ENCODE measurements around the gene CCR8.

Gene CCR8

DNA sequence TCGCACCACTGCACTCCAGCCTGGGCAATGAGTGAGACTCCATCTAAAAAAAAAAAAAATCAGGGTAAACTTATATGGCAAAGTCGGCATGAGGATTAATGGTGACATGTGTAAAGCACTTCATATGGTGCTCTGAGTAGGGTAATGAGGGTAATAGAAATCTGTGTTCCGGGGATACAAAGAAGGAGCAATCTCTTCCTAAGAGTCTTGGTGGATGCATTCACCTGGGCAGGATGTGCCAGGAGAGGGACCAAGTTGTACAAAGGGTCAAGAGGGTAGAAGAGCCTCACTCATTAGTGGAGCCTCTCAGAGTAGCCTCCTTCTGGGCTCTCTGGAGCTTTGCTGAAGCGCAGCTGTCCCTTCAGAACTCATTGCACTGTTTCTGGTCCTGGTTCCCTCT lies 40.4 kb upstream of the CCR8 start:
- 82 to 95% methylated on average over 3 to 4 of the region's 4 CpGs for WGBS, 2 experiments (ENCODE audit: insufficient coverage in 2 of 2)

DNA sequence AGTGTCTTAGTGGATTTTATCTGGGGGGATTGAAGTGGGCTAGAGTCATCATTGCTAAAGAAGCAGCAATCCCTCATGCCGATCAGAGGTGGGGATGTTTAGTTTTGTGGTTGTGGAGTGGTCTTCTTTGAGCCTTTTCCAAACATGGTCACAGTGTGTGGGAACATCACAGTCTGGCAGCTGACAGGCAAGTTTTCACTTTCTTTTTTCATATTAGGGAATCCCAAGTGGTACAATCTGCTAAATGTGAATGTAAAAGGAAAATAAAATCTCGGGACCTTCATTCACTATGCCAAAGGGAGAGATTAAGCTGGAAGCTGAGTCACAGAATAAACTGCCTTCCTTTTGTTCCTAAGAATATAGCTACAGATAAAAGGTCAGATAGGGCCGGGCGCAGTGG lies 39.3 kb upstream of the CCR8 start:
- no peaks in the 10 kb centered on the region for H3K36me3 ChIP-seq (ENCODE audit: control insufficient read depth, insufficient read depth, low read length)
- H3K4me1 ChIP-seq (ENCODE audit: control insufficient read depth, insufficient read depth, low read length, poor library complexity, severe bottlenecking) = peaks cover 8% of the 10 kb centered on the region
- no peak overlapping the region for H3K27ac ChIP-seq (ENCODE audit: low read depth, low read length, severe bottlenecking)
- no peak overlapping the region for H3K4me3 ChIP-seq (ENCODE audit: extremely low read depth, insufficient read depth, low read length, poor library complexity, severe bottlenecking)
- H3K9me3 ChIP-seq (ENCODE audit: control insufficient read depth, low read length) = no peaks in the 10 kb centered on the region
- WGBS, 2 experiments (ENCODE audit: insufficient coverage in 2 of 2) = 92 to 100% methylated on average over 2 of the region's 4 CpGs

More for the DNA sequence above, 40.4 kb upstream of the CCR8 start:
- Histone ChIP-seq H3K9me3 (ENCODE audit: control insufficient read depth, low read length) (no peaks in the 10 kb centered on the region), H3K36me3 (ENCODE audit: control insufficient read depth, insufficient read depth, low read length) (no peaks in the 10 kb centered on the region), H3K4me3 (ENCODE audit: extremely low read depth, insufficient read depth, low read length, poor library complexity, severe bottlenecking) (no peak overlapping the region), H3K4me1 (ENCODE audit: control insufficient read depth, insufficient read depth, low read length, poor library complexity, severe bottlenecking) (peaks cover 8% of the 10 kb centered on the region), H3K27ac (ENCODE audit: low read depth, low read length, severe bottlenecking) (no peak overlapping the region)

DNA sequence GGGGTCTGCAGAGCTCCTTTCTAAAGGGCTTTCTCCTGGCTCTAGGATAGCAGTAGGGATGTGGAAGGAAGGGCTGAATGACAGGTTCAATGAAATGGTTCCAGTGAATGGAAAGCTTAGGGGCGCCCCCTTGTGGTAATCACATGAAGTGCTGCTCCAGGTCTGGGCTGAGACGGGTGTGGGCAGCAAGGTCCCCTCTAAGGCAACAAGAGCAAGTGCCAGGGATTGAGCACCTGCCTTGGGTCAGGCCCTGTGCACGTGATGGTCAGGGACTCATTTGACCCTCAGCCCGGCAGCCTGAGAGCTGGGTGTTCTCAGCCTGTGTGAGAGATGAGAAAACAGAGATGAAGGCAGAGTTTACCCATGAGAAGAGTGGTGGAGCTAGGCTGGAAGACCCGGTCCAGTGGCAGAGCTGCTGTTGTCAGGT lies 37.6 kb upstream of the CCR8 start:
- no peak overlapping the region for H3K27ac ChIP-seq (ENCODE audit: low read depth, low read length, severe bottlenecking)
- 26 to 33% methylated on average over 5 of the region's 5 CpGs for WGBS, 2 experiments (ENCODE audit: insufficient coverage in 2 of 2)
- peaks cover 8% of the 10 kb centered on the region for H3K4me1 ChIP-seq (ENCODE audit: control insufficient read depth, insufficient read depth, low read length, poor library complexity, severe bottlenecking)
- no peaks in the 10 kb centered on the region for H3K9me3 ChIP-seq (ENCODE audit: control insufficient read depth, low read length)
- H3K4me3 ChIP-seq (ENCODE audit: extremely low read depth, insufficient read depth, low read length, poor library complexity, severe bottlenecking) = no peak overlapping the region
- no peaks in the 10 kb centered on the region for H3K36me3 ChIP-seq (ENCODE audit: control insufficient read depth, insufficient read depth, low read length)

DNA sequence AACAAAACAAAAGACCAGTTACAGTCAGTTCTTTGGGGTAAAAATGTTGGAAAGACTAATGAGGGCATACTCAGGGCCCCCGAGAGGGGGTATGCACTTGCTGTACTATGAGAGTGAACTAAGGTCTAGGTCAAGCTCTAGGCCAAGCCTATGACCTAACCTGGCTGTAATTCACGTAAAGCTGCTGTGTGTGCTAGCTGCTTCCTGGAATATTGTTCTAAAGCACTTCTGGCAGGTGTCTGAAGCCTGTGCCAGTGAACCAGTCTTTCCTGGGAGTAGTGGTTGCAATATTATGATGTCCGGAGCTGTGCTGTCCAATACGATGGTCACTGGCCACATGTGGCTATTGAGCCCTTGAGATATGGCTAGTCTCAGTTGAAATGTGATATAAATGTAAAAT lies 36.5 kb upstream of the CCR8 start:
- H3K4me1 ChIP-seq (ENCODE audit: control insufficient read depth, insufficient read depth, low read length, poor library complexity, severe bottlenecking) = peaks cover 8% of the 10 kb centered on the region

DNA sequence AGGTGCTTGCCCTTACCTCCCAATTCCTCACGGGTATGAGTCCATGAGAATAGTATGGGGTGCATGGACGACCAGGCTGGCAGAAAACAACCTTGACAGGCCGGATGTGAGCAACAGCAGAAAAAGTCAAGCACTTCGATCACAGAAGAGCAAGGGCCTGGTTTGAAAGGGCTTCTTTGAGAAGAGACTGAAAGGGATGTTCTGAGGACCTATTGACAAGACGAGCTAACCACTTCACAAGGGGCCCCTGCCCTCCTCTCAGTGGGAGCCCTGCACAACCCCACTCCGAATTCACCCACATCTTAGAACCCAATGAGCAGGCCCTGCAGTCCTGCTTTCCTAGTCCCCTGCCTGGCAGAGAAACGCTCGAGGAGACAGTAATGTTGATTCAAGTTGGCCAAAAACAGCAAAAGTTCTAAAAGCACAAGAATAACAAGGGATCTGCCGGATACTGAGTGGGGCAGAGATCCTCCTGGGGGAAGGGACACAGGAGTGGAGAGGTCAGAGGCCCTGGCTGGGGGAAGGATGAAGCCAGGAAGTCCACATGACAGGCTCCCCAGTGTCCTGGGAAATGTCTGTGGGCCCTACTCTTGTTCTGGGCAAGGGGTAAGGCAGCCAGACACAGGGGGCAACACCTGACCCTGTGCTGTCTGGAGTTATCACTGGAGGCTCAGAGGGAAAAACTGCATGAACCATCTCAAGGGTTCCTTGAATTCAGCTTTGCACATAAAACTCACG lies 34.9 kb upstream of the CCR8 start:
- no peak overlapping the region for H3K4me3 ChIP-seq (ENCODE audit: extremely low read depth, insufficient read depth, low read length, poor library complexity, severe bottlenecking)
- 79 to 81% methylated on average over 8 to 9 of the region's 10 CpGs for WGBS, 2 experiments (ENCODE audit: insufficient coverage in 2 of 2)
- H3K9me3 ChIP-seq (ENCODE audit: control insufficient read depth, low read length) = no peaks in the 10 kb centered on the region
- no peak overlapping the region for H3K27ac ChIP-seq (ENCODE audit: low read depth, low read length, severe bottlenecking)
- H3K36me3 ChIP-seq (ENCODE audit: control insufficient read depth, insufficient read depth, low read length) = no peaks in the 10 kb centered on the region
- H3K4me1 ChIP-seq (ENCODE audit: control insufficient read depth, insufficient read depth, low read length, poor library complexity, severe bottlenecking) = peaks cover 5% of the 10 kb centered on the region

More for the DNA sequence above, 36.5 kb upstream of the CCR8 start:
- 82 to 89% methylated on average over 2 of the region's 4 CpGs for WGBS, 2 experiments (ENCODE audit: insufficient coverage in 2 of 2)
- no peak overlapping the region for H3K4me3 ChIP-seq (ENCODE audit: extremely low read depth, insufficient read depth, low read length, poor library complexity, severe bottlenecking)
- H3K27ac ChIP-seq (ENCODE audit: low read depth, low read length, severe bottlenecking) = no peak overlapping the region
- H3K9me3 ChIP-seq (ENCODE audit: control insufficient read depth, low read length) = no peaks in the 10 kb centered on the region
- no peaks in the 10 kb centered on the region for H3K36me3 ChIP-seq (ENCODE audit: control insufficient read depth, insufficient read depth, low read length)

DNA sequence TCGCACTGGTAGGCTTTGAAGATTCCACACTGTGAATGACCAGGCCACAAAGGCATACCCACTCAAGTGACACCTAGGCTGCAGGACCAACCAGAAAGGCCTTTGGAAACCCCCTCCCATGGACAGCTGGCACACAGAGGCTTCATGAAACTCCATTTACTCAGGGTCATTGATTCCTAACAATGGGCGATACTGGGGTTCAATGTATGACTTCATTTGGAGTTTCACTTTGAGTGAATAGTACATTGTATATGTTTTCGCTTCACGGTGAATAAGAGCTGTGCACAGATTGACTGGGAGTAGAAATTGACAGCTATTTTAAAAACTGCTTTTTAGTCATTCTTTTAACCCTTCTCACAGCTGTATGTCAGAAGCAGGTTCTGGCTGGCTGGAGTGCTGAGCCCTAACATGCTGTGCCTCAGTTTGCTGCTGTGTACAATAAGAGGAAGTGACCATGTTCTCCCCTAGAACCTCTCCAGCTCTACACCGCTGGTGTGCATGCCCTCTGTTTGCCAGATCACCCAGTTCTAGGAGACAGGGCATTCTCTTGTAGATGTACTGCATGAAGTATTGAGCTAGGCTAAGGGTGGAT lies 34.2 kb upstream of the CCR8 start:
- no peak overlapping the region for H3K27ac ChIP-seq (ENCODE audit: low read depth, low read length, severe bottlenecking)
- H3K36me3 ChIP-seq (ENCODE audit: control insufficient read depth, insufficient read depth, low read length) = no peaks in the 10 kb centered on the region
- H3K4me1 ChIP-seq (ENCODE audit: control insufficient read depth, insufficient read depth, low read length, poor library complexity, severe bottlenecking) = peaks cover 2% of the 10 kb centered on the region
- WGBS, 2 experiments (ENCODE audit: insufficient coverage in 2 of 2) = 88 to 100% methylated on average over 1 to 5 of the region's 5 CpGs
- H3K4me3 ChIP-seq (ENCODE audit: extremely low read depth, insufficient read depth, low read length, poor library complexity, severe bottlenecking) = no peak overlapping the region
- H3K9me3 ChIP-seq (ENCODE audit: control insufficient read depth, low read length) = no peaks in the 10 kb centered on the region

DNA sequence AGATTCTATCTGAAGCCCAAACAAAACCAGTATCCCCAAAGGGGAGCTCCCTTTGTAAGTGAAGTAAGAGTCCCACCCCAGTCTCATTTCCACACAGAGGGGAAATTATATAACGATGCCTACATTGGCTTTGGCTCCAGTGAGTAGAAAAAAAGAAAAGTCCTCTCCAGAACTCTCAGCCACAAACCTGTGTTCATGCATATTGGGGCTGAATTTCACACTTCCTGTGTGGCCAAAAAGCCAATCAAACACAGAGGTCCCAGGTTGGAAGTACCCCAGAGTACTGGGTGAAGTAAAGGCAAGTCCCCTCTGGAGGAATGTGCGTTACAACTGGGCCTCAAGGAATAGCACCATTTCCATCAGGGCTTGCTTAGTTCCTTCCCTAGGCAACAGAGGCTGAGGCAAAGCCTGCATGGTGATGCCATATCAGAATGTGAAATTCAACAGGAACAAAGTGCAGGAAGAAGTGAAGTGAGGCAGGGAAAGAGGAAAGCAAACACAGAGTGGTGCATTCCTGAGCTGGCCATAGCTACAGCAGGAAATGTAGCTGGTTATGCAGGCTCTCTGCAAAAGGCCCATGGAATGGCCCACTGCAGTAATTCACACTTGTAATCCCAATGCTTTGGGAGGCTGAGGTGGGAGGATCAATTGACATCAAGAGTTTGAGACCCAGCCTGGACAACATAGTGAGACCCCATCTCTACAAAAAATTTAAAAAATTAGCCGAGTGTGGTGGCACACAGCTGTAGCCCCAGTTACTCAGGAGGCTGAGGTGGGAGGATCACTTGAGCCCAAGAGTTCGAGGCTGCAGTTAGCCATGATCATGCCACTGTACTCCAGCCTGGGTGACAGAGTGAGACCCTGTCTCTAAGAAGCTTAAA lies 33.1 kb upstream of the CCR8 start:
- Histone ChIP-seq H3K9me3 (ENCODE audit: control insufficient read depth, low read length) (no peaks in the 10 kb centered on the region), H3K36me3 (ENCODE audit: control insufficient read depth, insufficient read depth, low read length) (no peaks in the 10 kb centered on the region), H3K4me3 (ENCODE audit: extremely low read depth, insufficient read depth, low read length, poor library complexity, severe bottlenecking) (no peak overlapping the region), H3K4me1 (ENCODE audit: control insufficient read depth, insufficient read depth, low read length, poor library complexity, severe bottlenecking) (no peaks in the 10 kb centered on the region), H3K27ac (ENCODE audit: low read depth, low read length, severe bottlenecking) (no peak overlapping the region)
- 88 to 91% methylated on average over 3 of the region's 4 CpGs for WGBS, 2 experiments (ENCODE audit: insufficient coverage in 2 of 2)

DNA sequence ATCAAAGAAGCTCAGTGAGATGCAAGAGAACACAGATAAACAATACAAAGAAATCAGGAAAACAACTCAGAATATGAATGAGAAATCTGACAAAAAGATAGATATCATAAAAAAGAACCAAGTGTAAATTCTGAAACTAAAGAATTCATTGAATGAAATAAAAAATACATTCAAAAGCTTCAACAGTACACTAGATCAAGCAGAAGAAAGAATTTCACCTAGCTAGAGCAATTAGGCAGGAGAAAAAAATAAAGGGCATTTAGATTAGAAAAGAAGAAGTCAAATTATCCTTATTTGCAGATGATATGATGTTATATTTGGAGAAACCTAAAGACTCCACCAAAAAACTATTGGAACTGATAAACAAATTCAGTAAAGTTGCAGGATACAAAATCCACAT lies 30.2 kb upstream of the CCR8 start:
- no peaks in the 10 kb centered on the region for H3K4me1 ChIP-seq (ENCODE audit: control insufficient read depth, insufficient read depth, low read length, poor library complexity, severe bottlenecking)
- no peaks in the 10 kb centered on the region for H3K36me3 ChIP-seq (ENCODE audit: control insufficient read depth, insufficient read depth, low read length)
- no peak overlapping the region for H3K4me3 ChIP-seq (ENCODE audit: extremely low read depth, insufficient read depth, low read length, poor library complexity, severe bottlenecking)
- no peak overlapping the region for H3K27ac ChIP-seq (ENCODE audit: low read depth, low read length, severe bottlenecking)
- no peaks in the 10 kb centered on the region for H3K9me3 ChIP-seq (ENCODE audit: control insufficient read depth, low read length)

DNA sequence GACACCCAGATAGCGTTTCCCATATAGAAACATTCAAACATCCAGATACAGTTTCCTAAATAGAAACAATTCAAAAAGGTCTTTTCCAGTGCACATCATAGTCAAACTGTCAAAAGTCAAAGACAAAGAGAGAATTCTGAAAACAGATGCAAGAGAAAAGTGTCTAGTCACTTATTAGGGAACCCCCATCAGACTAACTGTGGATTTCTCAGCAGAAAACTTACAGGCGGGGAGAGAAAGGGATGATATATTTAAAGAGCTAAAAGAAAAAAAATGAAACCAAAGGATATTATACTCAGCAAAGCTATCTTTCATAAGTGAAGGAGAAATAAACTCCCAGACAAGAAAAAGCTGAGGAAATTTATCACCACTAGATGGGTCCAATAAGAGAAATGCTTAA lies 27.3 kb upstream of the CCR8 start:
- WGBS, 2 experiments (ENCODE audit: insufficient coverage in 2 of 2) = no CpG with 5 or more reads among the region's 2 CpGs
- H3K4me1 ChIP-seq (ENCODE audit: control insufficient read depth, insufficient read depth, low read length, poor library complexity, severe bottlenecking) = no peaks in the 10 kb centered on the region
- no peaks in the 10 kb centered on the region for H3K36me3 ChIP-seq (ENCODE audit: control insufficient read depth, insufficient read depth, low read length)
- H3K9me3 ChIP-seq (ENCODE audit: control insufficient read depth, low read length) = peaks cover 6% of the 10 kb centered on the region
- H3K27ac ChIP-seq (ENCODE audit: low read depth, low read length, severe bottlenecking) = no peak overlapping the region
- H3K4me3 ChIP-seq (ENCODE audit: extremely low read depth, insufficient read depth, low read length, poor library complexity, severe bottlenecking) = no peak overlapping the region

DNA sequence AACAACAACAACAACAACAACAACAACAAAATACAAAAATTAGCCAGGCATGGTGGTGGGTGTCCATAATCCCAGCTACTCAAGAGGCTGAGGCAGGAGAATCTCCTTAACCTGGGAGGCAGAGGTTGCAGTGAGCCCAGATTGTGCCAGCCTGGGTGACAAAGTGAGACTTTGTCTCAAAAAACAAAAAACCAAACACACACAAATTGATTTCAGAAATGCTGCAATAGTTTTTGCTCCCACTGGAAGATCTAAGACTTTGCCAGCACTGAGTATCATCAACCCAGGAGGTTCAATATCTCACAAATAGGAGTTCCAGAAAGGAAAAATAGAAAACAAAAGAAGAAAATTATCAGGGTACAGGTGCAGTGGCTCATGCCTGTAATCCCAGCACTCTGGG lies 16.2 kb upstream of the CCR8 start:
- Histone ChIP-seq H3K4me3 (ENCODE audit: extremely low read depth, insufficient read depth, low read length, poor library complexity, severe bottlenecking) (no peak overlapping the region), H3K27ac (ENCODE audit: low read depth, low read length, severe bottlenecking) (no peak overlapping the region), H3K4me1 (ENCODE audit: control insufficient read depth, insufficient read depth, low read length, poor library complexity, severe bottlenecking) (no peaks in the 10 kb centered on the region)

DNA sequence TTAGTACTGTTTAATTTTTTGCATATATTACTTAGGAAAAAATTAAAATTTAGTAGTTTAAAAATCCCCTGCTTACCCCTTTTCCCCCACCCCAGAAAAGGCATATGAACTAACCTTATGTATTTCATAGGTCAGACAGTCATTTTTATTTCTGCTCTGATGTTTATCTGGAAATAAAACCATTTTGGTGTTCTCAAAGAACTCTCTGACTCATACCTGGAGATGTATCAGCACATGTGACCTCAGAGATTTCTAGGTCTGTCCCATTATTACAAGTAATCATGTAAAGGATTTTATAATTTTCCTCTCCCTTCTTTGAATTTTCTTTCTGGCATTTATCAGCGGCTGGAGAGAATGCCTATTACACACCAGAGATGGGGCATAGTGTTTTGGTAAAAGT lies 14.1 kb upstream of the CCR8 start:
- Histone ChIP-seq H3K27ac (ENCODE audit: low read depth, low read length, severe bottlenecking) (no peak overlapping the region), H3K9me3 (ENCODE audit: control insufficient read depth, low read length) (peaks cover 4% of the 10 kb centered on the region), H3K4me1 (ENCODE audit: control insufficient read depth, insufficient read depth, low read length, poor library complexity, severe bottlenecking) (no peaks in the 10 kb centered on the region), H3K36me3 (ENCODE audit: control insufficient read depth, insufficient read depth, low read length) (no peaks in the 10 kb centered on the region), H3K4me3 (ENCODE audit: extremely low read depth, insufficient read depth, low read length, poor library complexity, severe bottlenecking) (no peak overlapping the region)
- WGBS, 2 experiments (ENCODE audit: insufficient coverage in 2 of 2) = no CpG with 5 or more reads among the region's 1 CpG

More for the DNA sequence above, 16.2 kb upstream of the CCR8 start:
- Histone ChIP-seq H3K36me3 (ENCODE audit: control insufficient read depth, insufficient read depth, low read length) (no peaks in the 10 kb centered on the region), H3K9me3 (ENCODE audit: control insufficient read depth, low read length) (peaks cover 4% of the 10 kb centered on the region)
